HAP-1 (cell line): ENCODE data around the gene SLC66A3.

Experiments used
- DNase-seq, 2 experiments: peaks; one replicate each; pipeline ENCODE4 v3.0.0-alpha.2; 2016 to 2020; ENCODE audit warnings: low spot score in 2 of 2
- H3K27me3 ChIP-seq: fragments of 250-450 bp; sonication (Bioruptor Pico); 2 replicates; pipeline ENCODE4 v1.5.1; 2020; ENCODE audit warnings: low read depth, mild to moderate bottlenecking, moderate library complexity
- H3K36me3 ChIP-seq: fragments of 250-450 bp; sonication (Bioruptor Pico); replicated peaks from 2 replicates; pipeline ENCODE4 v1.5.1; 2020; ENCODE audit warnings: mild to moderate bottlenecking
- H3K4me1 ChIP-seq: fragments of 250-450 bp; sonication (Bioruptor Pico); 2 replicates; pipeline ENCODE4 v1.5.1; 2020; ENCODE audit warnings: mild to moderate bottlenecking
- H3K4me3 ChIP-seq: fragments of 250-450 bp; sonication (Bioruptor Pico); 2 replicates; pipeline ENCODE4 v1.5.1; 2020; ENCODE audit warnings: mild to moderate bottlenecking, moderate library complexity
- H3K9me3 ChIP-seq: fragments of 250-450 bp; sonication (Bioruptor Pico); 2 replicates; pipeline ENCODE4 v1.5.1; 2020; ENCODE audit warnings: mild to moderate bottlenecking, moderate library complexity
- in situ Hi-C: fragments of 300-500 bp; cut with MboI; formaldehyde crosslinking; loops from 3 replicates; pipeline ENCODE4 v1.14.3; 2020; ENCODE audit warnings: low sequenced_read_pairs, inconsistent platforms, mixed read lengths

The SLC66A3 gene

GRCh38 chr2:11222845-11223244 is 67.6 kb downstream of the SLC66A3 start:
- Histone ChIP-seq H3K4me3 (no peak overlapping the region), H3K36me3 (no peaks in the 10 kb centered on the region), H3K4me1 (peaks cover 14% of the 10 kb centered on the region), H3K27me3 (no peaks in the 10 kb centered on the region), H3K9me3 (no peaks in the 10 kb centered on the region)
- DNase-seq = no peak
- in situ Hi-C loops = no loop called here

GRCh38 chr2:11224887-11225286 is 69.6 kb downstream of the SLC66A3 start:
- no peaks in the 10 kb centered on the region for H3K36me3 ChIP-seq
- in situ Hi-C loops = loop anchor here (25.0 kb wide), 1 partner anchor 187 kb away; no protein-coding TSS in a partner anchor
- no peaks in the 10 kb centered on the region for H3K27me3 ChIP-seq
- no peak overlapping the region for H3K4me3 ChIP-seq
- no peaks in the 10 kb centered on the region for H3K9me3 ChIP-seq
- peaks cover 14% of the 10 kb centered on the region for H3K4me1 ChIP-seq
- no peak for DNase-seq

- no peak for DNase-seq
- Histone ChIP-seq H3K4me3 (no peak overlapping the region), H3K4me1 (peaks cover 14% of the 10 kb centered on the region), H3K36me3 (no peaks in the 10 kb centered on the region), H3K9me3 (no peaks in the 10 kb centered on the region), H3K27me3 (no peaks in the 10 kb centered on the region)
- in situ Hi-C loops = loop anchor here (25.0 kb wide), 1 partner anchor 185 kb away; no protein-coding TSS in a partner anchor
Observed at GRCh38 chr2:11227595-11227994, 72.3 kb downstream of the SLC66A3 start.
